Adrenal gland (tissue), 5 donors: Measurements from ENCODE around the gene GPC6.

ENCODE experiments used
- CTCF ChIP-seq, 6 experiments: fragments of 450-650 bp in 4 of 6; fragments of 200-600 bp in 2 of 6; sonication (generic) in 1 of 6; IDR thresholded peaks; 1 replicate in 5 of 6; 2 replicates in 1 of 6; pipeline versions ENCODE4 v1.5.1 to v1.8.0; 2016 to 2021; ENCODE audit warnings: antibody characterized with exemption in 6 of 6, mild to moderate bottlenecking in 2 of 6, moderate library complexity in 1 of 6
- POLR2A ChIP-seq, 2 donors: fragments of 450-650 bp; IDR thresholded peaks; one replicate each; pipeline ENCODE4 v1.6.1; 2017; ENCODE audit warnings: antibody characterized with exemption in 2 of 2, mild to moderate bottlenecking in 2 of 2, moderate library complexity in 1 of 2
- donor health status: DM: no; HTN: no; CAD: no.

- no peak for TF ChIP-seq CTCF (IDR thresholded peaks at IDR 0.05)
- TF ChIP-seq POLR2A (IDR thresholded peaks at IDR 0.05) = no peak
Observed at GRCh38 chr13:93847162-93847561, 620.6 kb downstream of the GPC6 start.
